HCT116 (cell line): ENCODE data around the gene LCE7A. TPM values are rescaled to one million over a fixed set of nuclear protein-coding genes. Genes with fewer than 3 reads are reported as not detected.

Source experiments
- ATAC-seq: fragments of 200-7000 bp; cut with Tn5 transposase; 2 replicates; pipeline ENCODE4 v1.9.1; 2020; ENCODE audit warnings: mild to moderate bottlenecking, moderate library complexity
- BruUV-seq: library from RNA; stranded (reverse); fragments of 400-500 nt; replicated peaks from 2 replicates; lab custom pipeline; 2021; lab: Mats Ljungman, UMichigan
- CTCF ChIA-PET: fragments of 300-600 bp; sonication (Branson Sonifier 250); formaldehyde crosslinking; loops from one replicate; lab custom pipeline; 2021; ENCODE audit warnings: antibody characterized with exemption; lab: Charles Lee
- POLR2A ChIA-PET: fragments of 300-600, 350-600 bp; sonication (Branson Sonifier 250); formaldehyde crosslinking; loops from one replicate; lab custom pipeline; 2021; ENCODE audit warnings: antibody characterized with exemption; lab: Charles Lee
- RAD21 ChIA-PET, 2 experiments: fragments of 300-600 bp; sonication (Branson Sonifier 250); formaldehyde crosslinking; loops; one replicate each; lab custom pipeline; 2023; ENCODE audit warnings: low total read pairs in 2 of 2; ENCODE audit not compliant: uncharacterized antibody in 2 of 2, unreplicated experiment in 2 of 2, low non-redundant PET in 1 of 2; lab: Charles Lee
- DNase-seq: peaks from one replicate; pipeline ENCODE4 v3.0.0-alpha.2; 2010; ENCODE audit warnings: low read depth, low spot score
- H2AFZ ChIP-seq: fragments of 200-600 bp; shearing (Covaris generic), sonication (generic); 2 replicates; pipeline ENCODE4 v1.6.1; 2017; ENCODE audit warnings: low read depth, mixed run types, mixed read lengths, antibody characterized with exemption, low read length; ENCODE audit not compliant: poor library complexity, severe bottlenecking
- H3K27ac ChIP-seq: 2 replicates; pipeline ENCODE4 v1.5.1; 2012; ENCODE audit warnings: low read depth, low read length
- H3K27me3 ChIP-seq: fragments of 200-600 bp; sonication (generic); 2 replicates; pipeline ENCODE4 v1.6.1; 2016; ENCODE audit warnings: mixed run types, low read length, mixed read lengths; ENCODE audit not compliant: insufficient read depth
- H3K36me3 ChIP-seq, 2 experiments: fragments of 200-500 bp in 1 of 2; fragments of 200-600 bp in 1 of 2; sonication (Bioruptor generic) in 1 of 2; sonication (generic) in 1 of 2; 2 replicates each; pipeline versions ENCODE4 v1.5.1 to v1.6.1; 2014 to 2016; ENCODE audit warnings: low read length in 2 of 2, inconsistent platforms in 1 of 2, mixed read lengths in 1 of 2, mixed run types in 1 of 2; ENCODE audit not compliant: insufficient read depth in 2 of 2, control insufficient read depth in 1 of 2
- H3K4me1 ChIP-seq, 2 experiments: fragments of 200-600 bp in 1 of 2; sonication (generic) in 1 of 2; 2 replicates each; pipeline versions ENCODE4 v1.5.1 to v1.6.1; 2012 to 2017; ENCODE audit warnings: low read length in 2 of 2, inconsistent platforms in 1 of 2, mild to moderate bottlenecking in 1 of 2, mixed read lengths in 1 of 2, mixed run types in 1 of 2, moderate library complexity in 1 of 2; ENCODE audit not compliant: insufficient read depth in 2 of 2, control insufficient read depth in 1 of 2
- H3K4me2 ChIP-seq: fragments of 200-600 bp; sonication (generic); 2 replicates; pipeline ENCODE4 v1.6.1; 2017; ENCODE audit warnings: mixed run types, low read length, mixed read lengths
- H3K4me3 ChIP-seq, 2 experiments: fragments of 200-600 bp in 1 of 2; sonication (generic) in 1 of 2; replicated peaks in 1 of 2; 2 replicates each; pipeline ENCODE4 v1.5.1; 2011 to 2016; ENCODE audit warnings: low read length in 2 of 2, control low read depth in 1 of 2, low read depth in 1 of 2, mild to moderate bottlenecking in 1 of 2, mixed read lengths in 1 of 2, mixed run types in 1 of 2
- H3K79me2 ChIP-seq: fragments of 200-600 bp; sonication (generic); 2 replicates; pipeline ENCODE4 v1.6.1; 2017; ENCODE audit warnings: mild to moderate bottlenecking, mixed run types, low read length, moderate library complexity, mixed read lengths; ENCODE audit not compliant: insufficient read depth
- H3K9ac ChIP-seq: fragments of 200-600 bp; sonication (generic); 2 replicates; pipeline ENCODE4 v1.6.1; 2016; ENCODE audit warnings: low read length, mixed read lengths
- H3K9me2 ChIP-seq: fragments of 200-600 bp; sonication (generic), shearing (Covaris generic); 2 replicates; pipeline ENCODE4 v1.6.1; 2017; ENCODE audit warnings: mixed run types, mild to moderate bottlenecking, moderate library complexity; ENCODE audit not compliant: insufficient read depth
- H3K9me3 ChIP-seq, 2 experiments: fragments of 200-500 bp in 1 of 2; fragments of 200-600 bp in 1 of 2; sonication (Bioruptor generic) in 1 of 2; sonication (generic) in 1 of 2; 2 replicates each; pipeline ENCODE4 v1.6.1; 2014 to 2017; ENCODE audit warnings: low read length in 2 of 2, mixed read lengths in 2 of 2, inconsistent platforms in 1 of 2, low read depth in 1 of 2, mild to moderate bottlenecking in 1 of 2, mixed run types in 1 of 2, moderate library complexity in 1 of 2; ENCODE audit not compliant: control insufficient read depth in 1 of 2, insufficient read depth in 1 of 2
- H4K20me1 ChIP-seq: fragments of 200-600 bp; sonication (generic), shearing (Covaris generic); 2 replicates; pipeline ENCODE4 v1.6.1; 2017; ENCODE audit warnings: mixed run types, mild to moderate bottlenecking, moderate library complexity; ENCODE audit not compliant: insufficient read depth
- EGR1 ChIP-seq: IDR thresholded peaks from 2 replicates; pipeline ENCODE4 v1.6.1; 2012; ENCODE audit warnings: low read depth
- ELF1 ChIP-seq: IDR thresholded peaks from 2 replicates; pipeline ENCODE4 v1.6.1; 2012; ENCODE audit warnings: low read depth, borderline replicate concordance
- EZH2 ChIP-seq: fragments of 200-600 bp; sonication (generic); IDR thresholded peaks from 2 replicates; pipeline ENCODE4 v1.6.1; 2017; ENCODE audit warnings: antibody characterized with exemption, mixed run types
- EZH2phosphoT487 ChIP-seq: fragments of 200-600 bp; IDR thresholded peaks from 2 replicates; pipeline ENCODE4 v1.6.1; 2018; ENCODE audit warnings: antibody characterized with exemption, borderline replicate concordance
- POLR2AphosphoS5 ChIP-seq: IDR thresholded peaks from 2 replicates; pipeline ENCODE4 v1.6.1; 2011; ENCODE audit warnings: mild to moderate bottlenecking, low read depth, low read length, moderate library complexity
- SIN3A ChIP-seq: IDR thresholded peaks from 2 replicates; pipeline ENCODE4 v1.6.1; 2012; ENCODE audit warnings: low read depth
- SRF ChIP-seq: IDR thresholded peaks from 2 replicates; pipeline ENCODE4 v1.6.1; 2012; ENCODE audit warnings: low read depth
- YY1 ChIP-seq: IDR thresholded peaks from 2 replicates; pipeline ENCODE4 v1.6.1; 2011; ENCODE audit warnings: low read length, low read depth, moderate library complexity, mild to moderate bottlenecking; ENCODE audit not compliant: insufficient replicate concordance; ENCODE audit errors: extremely low read depth
- intact Hi-C: fragments of 100-400 bp; cut with micrococcal nuclease; formaldehyde crosslinking; loops from 2 replicates; pipeline ENCODE4 v1.10.0; 2022
- total RNA-seq: library from RNA; stranded (reverse); gene quantifications from one replicate; pipeline ENCODE4 v1.2.1, GENCODE V29; 2021; ENCODE audit not compliant: unreplicated experiment
- TF ChIP-seq, protein P1 (sequence below): IDR thresholded peaks from 2 replicates; pipeline ENCODE4 v1.6.1; 2012; ENCODE audit warnings: low read depth
- TF ChIP-seq, protein P2 (sequence below): IDR thresholded peaks from 2 replicates; pipeline ENCODE4 v1.6.1; 2012

The LCE7A gene
- total RNA-seq, 1 experiment from 2014 or later, result not detected

DNA sequence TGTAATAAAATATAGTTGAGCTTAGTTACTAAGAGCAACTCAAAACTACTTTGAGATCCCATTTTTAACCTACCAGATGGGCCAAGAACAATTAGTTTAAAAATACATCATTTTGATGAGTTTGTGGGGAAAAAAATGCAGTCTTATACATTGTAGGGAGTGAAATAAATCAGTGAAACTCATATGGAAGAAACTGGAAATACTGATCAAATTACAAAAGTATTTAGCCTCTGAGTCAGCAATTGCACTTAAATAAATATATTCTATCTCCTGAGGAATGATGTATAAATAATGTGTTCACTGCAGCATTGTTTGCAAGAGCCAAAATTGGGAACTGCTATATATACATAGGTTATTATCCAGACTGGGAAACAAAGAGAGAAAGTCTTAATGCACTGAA, 13.7 kb downstream of the LCE7A start:
- BruUV-seq, result no TSS peak
- ATAC-seq, result no peak
- intact Hi-C loops, result loop anchor here (5.0 kb wide), 1 partner anchor 159 kb away; the partner anchor contains the start of gene SPRR1B
- DNase-seq, result no peak
- no peak overlapping the region for H3K27ac ChIP-seq
- H3K4me3 ChIP-seq, result no peak overlapping the region
- TF ChIP-seq SRF (no peak), EZH2 (no peak)
- TF ChIP-seq, all 23 proteins: peak for 0
- no peaks in the 10 kb centered on the region for H3K9me2 ChIP-seq
- RAD21 ChIA-PET, result no interaction called here
- no peak overlapping the region for H2AFZ ChIP-seq
- POLR2A ChIA-PET, result no interaction called here
- no peaks in the 10 kb centered on the region for H3K4me1 ChIP-seq
- H3K36me3 ChIP-seq, result no peaks in the 10 kb centered on the region
- peaks cover 10% of the 10 kb centered on the region; the same call in 1 of the 2 replicates for H3K27me3 ChIP-seq
- H3K79me2 ChIP-seq, result no peaks in the 10 kb centered on the region
- no peaks in the 10 kb centered on the region for H3K9me3 ChIP-seq
- CTCF ChIA-PET, result interaction anchor here (1.6 to 6.0 kb wide), 2 partner anchors 319 to 415 kb away, joined by 5 to 94 read pairs; no protein-coding TSS in a partner anchor
- no peaks in the 10 kb centered on the region; the same call in 1 of the 2 replicates for H4K20me1 ChIP-seq
- no peak overlapping the region for H3K4me2 ChIP-seq
- no peak overlapping the region for H3K9ac ChIP-seq

DNA sequence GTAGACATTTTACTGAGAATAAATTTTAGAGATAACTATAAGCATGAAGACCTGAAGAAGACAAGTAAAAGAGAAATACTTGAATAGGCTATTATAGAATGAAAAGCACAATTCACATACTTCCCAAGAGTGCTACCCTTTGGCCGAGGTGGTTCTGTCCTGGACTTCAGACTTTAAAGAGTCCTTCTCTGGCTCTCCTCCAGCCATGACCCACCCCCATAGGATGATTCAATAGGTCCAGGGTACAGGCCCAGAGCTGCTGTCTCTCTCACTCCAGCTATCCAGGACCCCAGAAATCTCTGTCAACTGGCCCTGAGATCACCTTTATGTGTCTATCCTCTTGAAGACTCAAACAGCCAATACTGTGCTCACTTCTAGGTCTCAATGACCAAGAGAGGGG, 17.0 kb downstream of the LCE7A start:
- CTCF ChIA-PET, result no interaction called here
- RAD21 ChIA-PET, result no interaction called here
- Histone ChIP-seq H3K4me2 (no peak overlapping the region), H3K36me3 (no peaks in the 10 kb centered on the region), H3K27ac (no peak overlapping the region), H3K9ac (no peak overlapping the region), H3K4me3 (no peak overlapping the region), H3K9me3 (no peaks in the 10 kb centered on the region), H3K27me3 (peaks cover 10% of the 10 kb centered on the region; the same call in 1 of the 2 replicates), H3K9me2 (no peaks in the 10 kb centered on the region), H3K79me2 (no peaks in the 10 kb centered on the region), H2AFZ (no peak overlapping the region)
- DNase-seq, result no peak
- ATAC-seq, result no peak
- no TSS peak for BruUV-seq
- POLR2A ChIA-PET, result no interaction called here
- intact Hi-C loops, result no loop called here
- TF ChIP-seq, protein P1, sequence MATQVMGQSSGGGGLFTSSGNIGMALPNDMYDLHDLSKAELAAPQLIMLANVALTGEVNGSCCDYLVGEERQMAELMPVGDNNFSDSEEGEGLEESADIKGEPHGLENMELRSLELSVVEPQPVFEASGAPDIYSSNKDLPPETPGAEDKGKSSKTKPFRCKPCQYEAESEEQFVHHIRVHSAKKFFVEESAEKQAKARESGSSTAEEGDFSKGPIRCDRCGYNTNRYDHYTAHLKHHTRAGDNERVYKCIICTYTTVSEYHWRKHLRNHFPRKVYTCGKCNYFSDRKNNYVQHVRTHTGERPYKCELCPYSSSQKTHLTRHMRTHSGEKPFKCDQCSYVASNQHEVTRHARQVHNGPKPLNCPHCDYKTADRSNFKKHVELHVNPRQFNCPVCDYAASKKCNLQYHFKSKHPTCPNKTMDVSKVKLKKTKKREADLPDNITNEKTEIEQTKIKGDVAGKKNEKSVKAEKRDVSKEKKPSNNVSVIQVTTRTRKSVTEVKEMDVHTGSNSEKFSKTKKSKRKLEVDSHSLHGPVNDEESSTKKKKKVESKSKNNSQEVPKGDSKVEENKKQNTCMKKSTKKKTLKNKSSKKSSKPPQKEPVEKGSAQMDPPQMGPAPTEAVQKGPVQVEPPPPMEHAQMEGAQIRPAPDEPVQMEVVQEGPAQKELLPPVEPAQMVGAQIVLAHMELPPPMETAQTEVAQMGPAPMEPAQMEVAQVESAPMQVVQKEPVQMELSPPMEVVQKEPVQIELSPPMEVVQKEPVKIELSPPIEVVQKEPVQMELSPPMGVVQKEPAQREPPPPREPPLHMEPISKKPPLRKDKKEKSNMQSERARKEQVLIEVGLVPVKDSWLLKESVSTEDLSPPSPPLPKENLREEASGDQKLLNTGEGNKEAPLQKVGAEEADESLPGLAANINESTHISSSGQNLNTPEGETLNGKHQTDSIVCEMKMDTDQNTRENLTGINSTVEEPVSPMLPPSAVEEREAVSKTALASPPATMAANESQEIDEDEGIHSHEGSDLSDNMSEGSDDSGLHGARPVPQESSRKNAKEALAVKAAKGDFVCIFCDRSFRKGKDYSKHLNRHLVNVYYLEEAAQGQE, result no peak
- no peak for TF ChIP-seq EZH2
- TF ChIP-seq EZH2phosphoT487, result no peak
- no peak for TF ChIP-seq SIN3A
- no peak for TF ChIP-seq YY1
- TF ChIP-seq POLR2AphosphoS5, result no peak
- no peak for TF ChIP-seq EGR1
- TF ChIP-seq, protein P2, sequence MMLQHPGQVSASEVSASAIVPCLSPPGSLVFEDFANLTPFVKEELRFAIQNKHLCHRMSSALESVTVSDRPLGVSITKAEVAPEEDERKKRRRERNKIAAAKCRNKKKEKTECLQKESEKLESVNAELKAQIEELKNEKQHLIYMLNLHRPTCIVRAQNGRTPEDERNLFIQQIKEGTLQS, result no peak
- TF ChIP-seq SRF, result no peak
- no peak for TF ChIP-seq ELF1
- TF ChIP-seq, all 23 proteins: peak for 0
- Histone ChIP-seq H4K20me1 (no peaks in the 10 kb centered on the region), H3K4me1 (no peaks in the 10 kb centered on the region)
